Panc1 (cell line): ENCODE measurements around the gene SMTN. TPM values are rescaled to one million over a fixed set of nuclear protein-coding genes. Genes with fewer than 3 reads are reported as not detected.

Experiments
- ATAC-seq: fragments of 200-7000 bp; cut with Tn5 transposase; 2 replicates; pipeline ENCODE4 v1.9.1; 2020; ENCODE audit warnings: mild to moderate bottlenecking, moderate library complexity
- BruUV-seq: library from RNA; stranded (reverse); fragments of 400-500 nt; replicated peaks from 2 replicates; lab custom pipeline; 2021; lab: Mats Ljungman, UMichigan
- CTCF ChIA-PET: fragments of 300-600 bp; sonication (Branson Sonifier 250); formaldehyde crosslinking; loops from one replicate; lab custom pipeline; 2022; ENCODE audit warnings: antibody characterized with exemption; lab: Charles Lee
- POLR2A ChIA-PET: fragments of 300-600 bp; sonication (Branson Sonifier 250); formaldehyde crosslinking; loops from one replicate; lab custom pipeline; 2022; ENCODE audit warnings: antibody characterized with exemption; lab: Charles Lee
- DNase-seq: peaks from one replicate; pipeline ENCODE4 v3.0.0-alpha.2; 2010; ENCODE audit warnings: low read depth, low spot score
- H3K27ac ChIP-seq: 2 replicates; pipeline ENCODE4 v1.5.1; 2011; ENCODE audit warnings: mild to moderate bottlenecking, low read length, inconsistent platforms
- H3K27me3 ChIP-seq: fragments of 200-500 bp; sonication (Bioruptor generic); 2 replicates; pipeline ENCODE4 v1.6.0; 2014; ENCODE audit warnings: low read length, inconsistent platforms; ENCODE audit not compliant: control insufficient read depth, insufficient read depth
- H3K36me3 ChIP-seq: fragments of 200-500 bp; sonication (Bioruptor generic); 2 replicates; pipeline ENCODE4 v1.5.1; 2014; ENCODE audit warnings: inconsistent platforms, mild to moderate bottlenecking, low read length, moderate library complexity; ENCODE audit not compliant: control insufficient read depth, insufficient read depth
- H3K4me1 ChIP-seq: 2 replicates; pipeline ENCODE4 v1.5.1; 2011; ENCODE audit warnings: inconsistent platforms, mild to moderate bottlenecking, low read length, moderate library complexity; ENCODE audit not compliant: control insufficient read depth, insufficient read depth
- H3K4me3 ChIP-seq, 2 experiments: 2 replicates each; pipeline ENCODE4 v1.5.1; 2011 to 2012; ENCODE audit warnings: low read depth in 2 of 2, low read length in 2 of 2, mild to moderate bottlenecking in 2 of 2, inconsistent platforms in 1 of 2, moderate library complexity in 1 of 2
- H3K9me3 ChIP-seq: fragments of 200-500 bp; sonication (Bioruptor generic); 2 replicates; pipeline ENCODE4 v1.5.1; 2014; ENCODE audit warnings: low read depth, mild to moderate bottlenecking, inconsistent platforms, low read length, moderate library complexity; ENCODE audit not compliant: control insufficient read depth, insufficient read depth
- POLR2AphosphoS5 ChIP-seq: IDR thresholded peaks from 2 replicates; pipeline ENCODE4 v1.6.1; 2012; ENCODE audit warnings: mild to moderate bottlenecking, low read depth, low read length, moderate library complexity
- SIN3A ChIP-seq: IDR thresholded peaks from 2 replicates; pipeline ENCODE4 v1.6.1; 2012; ENCODE audit warnings: low read depth, mild to moderate bottlenecking, low read length, moderate library complexity, borderline replicate concordance; ENCODE audit not compliant: insufficient read depth
- TCF7L2 ChIP-seq: IDR thresholded peaks from 2 replicates; pipeline ENCODE4 v1.6.1; 2011; ENCODE audit warnings: mild to moderate bottlenecking, low read depth, low read length, inconsistent platforms
- in situ Hi-C: cut with HindIII; loops from 2 replicates; pipeline ENCODE4 v1.10.0; 2016; ENCODE audit warnings: low sequenced_read_pairs, low pct_unique_long_range_greater_than_20kb
- intact Hi-C: fragments of 100-400 bp; cut with micrococcal nuclease; formaldehyde crosslinking; loops from one replicate; pipeline ENCODE4 v1.10.0; 2022; ENCODE audit not compliant: unreplicated experiment
- total RNA-seq: library from RNA; stranded (reverse); gene quantifications from one replicate; pipeline ENCODE4 v1.2.1, GENCODE V29; 2021; ENCODE audit not compliant: unreplicated experiment
- TF ChIP-seq, protein P1 (sequence below): fragments of 450-650 bp; IDR thresholded peaks from 2 replicates; pipeline ENCODE4 v1.5.1; 2017; ENCODE audit warnings: mild to moderate bottlenecking
- TF ChIP-seq, protein P2 (sequence below), 2 experiments: IDR thresholded peaks; 2 replicates each; pipeline ENCODE4 v1.6.1; 2011 to 2012; ENCODE audit warnings: low read depth in 2 of 2, control low read depth in 1 of 2, low read length in 1 of 2, mild to moderate bottlenecking in 1 of 2, moderate library complexity in 1 of 2; ENCODE audit not compliant: insufficient read depth in 1 of 2

Gene SMTN
- total RNA-seq, 1 experiment from 2014 or later, result 71.7 TPM

DNA sequence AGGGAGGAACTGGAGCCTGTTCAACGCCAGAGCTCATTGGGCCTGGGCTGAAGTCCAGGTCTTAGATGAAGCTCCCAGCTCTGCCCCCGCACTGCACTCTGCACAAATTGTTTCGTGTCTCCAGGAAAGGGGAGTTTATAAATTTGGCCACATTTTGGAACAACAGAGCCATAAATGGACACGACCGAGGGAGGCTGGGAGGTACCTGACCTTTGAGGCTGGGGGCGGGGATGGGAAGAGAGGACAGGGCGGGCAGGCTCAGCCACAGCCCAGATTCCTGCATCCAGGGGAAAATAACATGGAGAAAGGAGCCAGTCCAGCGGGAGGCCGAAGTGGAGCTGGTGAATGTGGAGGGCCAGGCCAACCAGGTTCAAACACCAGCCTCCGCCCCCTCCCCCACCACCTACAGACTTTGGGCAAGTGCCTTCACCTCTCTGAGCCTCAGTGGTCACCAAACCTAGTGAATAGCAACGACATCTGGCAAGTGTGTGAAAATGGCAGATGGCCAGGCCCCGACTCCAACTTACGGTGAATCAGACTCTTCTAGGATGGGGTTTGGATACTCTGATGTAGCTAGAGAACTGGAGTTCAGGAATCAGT lies 36.8 kb upstream of the SMTN start:
- no TSS peak for BruUV-seq
- intact Hi-C loops, result no loop called here

DNA sequence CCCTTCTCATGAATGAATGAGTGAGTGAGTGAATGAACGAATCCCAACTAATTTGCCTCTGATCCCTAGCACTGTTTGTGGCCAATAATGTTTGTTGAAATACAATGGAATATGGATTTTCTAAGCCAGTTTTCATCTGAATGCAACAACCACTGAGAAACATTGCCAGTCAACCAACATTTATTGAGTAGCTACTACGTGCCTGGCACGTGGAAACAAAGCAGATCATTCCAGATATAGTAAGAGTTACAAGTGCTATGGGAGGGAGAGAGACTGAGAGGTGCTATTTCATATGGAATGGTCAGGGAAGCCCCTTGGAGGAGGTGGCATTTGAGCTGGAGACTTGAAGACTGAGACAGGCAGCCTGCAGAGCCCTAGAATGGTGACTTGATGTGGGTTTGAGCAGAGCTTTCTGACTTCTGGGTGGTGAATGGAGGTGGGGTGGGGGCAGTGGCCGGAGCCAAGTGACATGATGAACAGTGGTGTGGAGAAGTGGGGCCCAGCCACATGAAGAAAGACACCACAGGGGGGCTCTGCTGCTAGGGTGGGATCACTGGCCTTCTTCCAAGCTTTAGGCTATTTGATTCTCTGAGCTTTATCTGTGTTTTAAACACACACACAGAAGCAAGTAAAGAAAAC lies 35.1 kb upstream of the SMTN start:
- in situ Hi-C loops (no loop called here), intact Hi-C loops (no loop called here)
- Histone ChIP-seq H3K4me1 (no peaks in the 10 kb centered on the region), H3K4me3 (no peak overlapping the region), H3K36me3 (no peaks in the 10 kb centered on the region), H3K27ac (no peak overlapping the region), H3K27me3 (no peaks in the 10 kb centered on the region), H3K9me3 (no peaks in the 10 kb centered on the region)
- ATAC-seq (no peak), DNase-seq (no peak)
- BruUV-seq, result no TSS peak
- TF ChIP-seq, protein P1, sequence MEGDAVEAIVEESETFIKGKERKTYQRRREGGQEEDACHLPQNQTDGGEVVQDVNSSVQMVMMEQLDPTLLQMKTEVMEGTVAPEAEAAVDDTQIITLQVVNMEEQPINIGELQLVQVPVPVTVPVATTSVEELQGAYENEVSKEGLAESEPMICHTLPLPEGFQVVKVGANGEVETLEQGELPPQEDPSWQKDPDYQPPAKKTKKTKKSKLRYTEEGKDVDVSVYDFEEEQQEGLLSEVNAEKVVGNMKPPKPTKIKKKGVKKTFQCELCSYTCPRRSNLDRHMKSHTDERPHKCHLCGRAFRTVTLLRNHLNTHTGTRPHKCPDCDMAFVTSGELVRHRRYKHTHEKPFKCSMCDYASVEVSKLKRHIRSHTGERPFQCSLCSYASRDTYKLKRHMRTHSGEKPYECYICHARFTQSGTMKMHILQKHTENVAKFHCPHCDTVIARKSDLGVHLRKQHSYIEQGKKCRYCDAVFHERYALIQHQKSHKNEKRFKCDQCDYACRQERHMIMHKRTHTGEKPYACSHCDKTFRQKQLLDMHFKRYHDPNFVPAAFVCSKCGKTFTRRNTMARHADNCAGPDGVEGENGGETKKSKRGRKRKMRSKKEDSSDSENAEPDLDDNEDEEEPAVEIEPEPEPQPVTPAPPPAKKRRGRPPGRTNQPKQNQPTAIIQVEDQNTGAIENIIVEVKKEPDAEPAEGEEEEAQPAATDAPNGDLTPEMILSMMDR, result no peak
- TF ChIP-seq SIN3A (no peak), TCF7L2 (no peak)
- ChIA-PET POLR2A (interaction anchor here (0.6 kb wide), 2 partner anchors 18 to 325 kb away, joined by 3 to 11 read pairs; no protein-coding TSS in a partner anchor), CTCF (no interaction called here)

More for the DNA sequence above, 36.8 kb upstream of the SMTN start:
- ChIA-PET CTCF (no interaction called here), POLR2A (no interaction called here)
- DNase-seq, result no peak
- Histone ChIP-seq H3K27ac (no peak overlapping the region), H3K4me3 (no peak overlapping the region), H3K27me3 (no peaks in the 10 kb centered on the region), H3K4me1 (no peaks in the 10 kb centered on the region), H3K9me3 (no peaks in the 10 kb centered on the region), H3K36me3 (no peaks in the 10 kb centered on the region)
- TF ChIP-seq SIN3A (no peak), POLR2AphosphoS5 (no peak), TCF7L2 (no peak)
- TF ChIP-seq, protein P2, sequence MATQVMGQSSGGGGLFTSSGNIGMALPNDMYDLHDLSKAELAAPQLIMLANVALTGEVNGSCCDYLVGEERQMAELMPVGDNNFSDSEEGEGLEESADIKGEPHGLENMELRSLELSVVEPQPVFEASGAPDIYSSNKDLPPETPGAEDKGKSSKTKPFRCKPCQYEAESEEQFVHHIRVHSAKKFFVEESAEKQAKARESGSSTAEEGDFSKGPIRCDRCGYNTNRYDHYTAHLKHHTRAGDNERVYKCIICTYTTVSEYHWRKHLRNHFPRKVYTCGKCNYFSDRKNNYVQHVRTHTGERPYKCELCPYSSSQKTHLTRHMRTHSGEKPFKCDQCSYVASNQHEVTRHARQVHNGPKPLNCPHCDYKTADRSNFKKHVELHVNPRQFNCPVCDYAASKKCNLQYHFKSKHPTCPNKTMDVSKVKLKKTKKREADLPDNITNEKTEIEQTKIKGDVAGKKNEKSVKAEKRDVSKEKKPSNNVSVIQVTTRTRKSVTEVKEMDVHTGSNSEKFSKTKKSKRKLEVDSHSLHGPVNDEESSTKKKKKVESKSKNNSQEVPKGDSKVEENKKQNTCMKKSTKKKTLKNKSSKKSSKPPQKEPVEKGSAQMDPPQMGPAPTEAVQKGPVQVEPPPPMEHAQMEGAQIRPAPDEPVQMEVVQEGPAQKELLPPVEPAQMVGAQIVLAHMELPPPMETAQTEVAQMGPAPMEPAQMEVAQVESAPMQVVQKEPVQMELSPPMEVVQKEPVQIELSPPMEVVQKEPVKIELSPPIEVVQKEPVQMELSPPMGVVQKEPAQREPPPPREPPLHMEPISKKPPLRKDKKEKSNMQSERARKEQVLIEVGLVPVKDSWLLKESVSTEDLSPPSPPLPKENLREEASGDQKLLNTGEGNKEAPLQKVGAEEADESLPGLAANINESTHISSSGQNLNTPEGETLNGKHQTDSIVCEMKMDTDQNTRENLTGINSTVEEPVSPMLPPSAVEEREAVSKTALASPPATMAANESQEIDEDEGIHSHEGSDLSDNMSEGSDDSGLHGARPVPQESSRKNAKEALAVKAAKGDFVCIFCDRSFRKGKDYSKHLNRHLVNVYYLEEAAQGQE (IDR thresholded peaks at IDR 0.05; ENCODE audit: insufficient read depth in 1 of 2, low read depth in 2 of 2, low read length in 1 of 2), result no peak
- TF ChIP-seq, protein P1, result no peak
- in situ Hi-C loops, result no loop called here
- no peak for ATAC-seq
